Measurements from ENCODE around the gene NEK8.

The NEK8 gene

DNA sequence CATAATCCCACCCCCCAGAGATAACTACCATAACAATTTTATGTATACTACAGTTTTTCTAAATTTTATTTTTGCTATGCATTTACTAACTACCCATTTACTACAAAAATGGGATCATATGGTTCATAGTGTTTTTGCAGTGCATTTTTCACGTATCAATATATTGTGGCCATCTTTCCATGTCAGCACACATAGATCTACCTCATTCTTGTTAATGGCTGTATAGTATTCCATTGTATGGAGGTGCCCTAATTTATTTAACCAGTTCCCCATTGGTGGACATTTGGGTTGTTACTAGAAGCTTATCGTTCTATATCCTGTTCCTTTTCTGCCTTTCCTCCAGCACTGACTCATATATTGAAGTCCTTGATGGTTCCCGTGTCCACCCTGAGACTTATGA is 39.6 kb upstream of the NEK8 start:
- TF ChIP-seq CTCF (IDR thresholded peaks at IDR 0.05; ENCODE audit: low read depth, low read length), result no peak
- no peak overlapping the region for H3K4me3 ChIP-seq (replicated peaks in 1 of 2; ENCODE audit: low read depth in 2 of 2, low read length in 2 of 2)
- DNase-seq (ENCODE audit: low read depth in 2 of 2), result no peak

- no peak for TF ChIP-seq CTCF (IDR thresholded peaks at IDR 0.05; ENCODE audit: low read depth, low read length)
- no peak overlapping the region for H3K4me3 ChIP-seq (replicated peaks in 1 of 2; ENCODE audit: low read depth in 2 of 2, low read length in 2 of 2)
- DNase-seq (ENCODE audit: low read depth in 2 of 2), result no peak
Measured at GRCh38 chr17:28693869-28694268, 34.7 kb upstream of the NEK8 start.

DNA sequence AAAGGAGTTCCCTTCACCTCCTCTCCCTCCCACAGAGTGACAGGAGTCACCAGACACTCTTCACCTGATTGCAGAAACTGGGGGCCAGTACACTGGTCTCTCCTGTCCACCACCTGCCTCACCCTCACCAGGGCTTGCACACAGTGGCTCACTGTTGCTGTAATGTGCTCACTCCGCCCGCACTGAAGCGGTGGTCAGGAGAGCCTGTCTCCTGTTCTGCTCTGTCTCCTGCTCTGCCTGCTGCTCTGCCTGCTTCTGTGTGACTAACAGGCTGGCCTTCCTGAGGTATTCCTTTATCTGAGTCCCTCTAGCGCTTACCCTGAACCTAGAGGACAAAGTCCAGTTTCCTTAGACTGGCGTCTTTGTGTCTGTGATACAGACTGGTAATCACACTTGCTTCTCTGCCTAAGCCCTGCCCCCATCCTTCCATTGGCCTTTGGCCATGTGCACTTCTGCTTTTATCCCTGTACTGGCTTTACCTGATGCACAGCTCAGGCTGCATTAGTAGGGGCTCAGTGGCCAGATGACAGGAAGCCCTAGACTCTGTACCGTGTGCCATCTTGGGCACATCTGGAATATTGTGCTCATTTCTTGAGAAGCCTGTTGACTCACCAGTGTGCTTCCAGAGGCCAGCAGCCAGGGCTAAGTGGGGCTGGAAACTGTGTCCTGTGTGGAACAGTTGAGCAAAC is 30.2 kb upstream of the NEK8 start:
- no peak for TF ChIP-seq CTCF (IDR thresholded peaks at IDR 0.05; ENCODE audit: low read depth, low read length)
- no peak overlapping the region for H3K4me3 ChIP-seq (replicated peaks in 1 of 2; ENCODE audit: low read depth in 2 of 2, low read length in 2 of 2)
- no peak for DNase-seq (ENCODE audit: low read depth in 2 of 2)

DNA sequence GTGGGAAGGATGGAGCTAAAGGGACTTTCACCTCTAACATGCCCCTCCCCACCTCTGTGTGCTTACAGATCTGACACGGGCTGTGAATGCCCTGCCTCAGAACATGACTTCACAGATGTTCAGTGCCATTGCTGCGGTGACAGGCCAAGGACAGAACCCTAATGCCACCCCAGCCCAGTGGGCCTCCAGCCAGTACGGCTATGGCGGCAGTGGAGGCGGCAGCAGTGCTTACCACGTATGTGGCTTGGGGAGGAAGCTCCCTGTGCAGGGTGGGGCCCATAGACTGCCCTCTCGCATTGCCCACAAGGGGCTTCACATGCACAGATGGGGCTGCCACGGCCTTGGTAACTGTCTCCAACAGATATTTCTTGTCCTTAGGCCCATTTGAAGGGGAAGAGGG is 28.3 kb upstream of the NEK8 start:
- DNase-seq (ENCODE audit: low read depth in 2 of 2), result no peak
- TF ChIP-seq CTCF (IDR thresholded peaks at IDR 0.05; ENCODE audit: low read depth, low read length), result no peak
- H3K4me3 ChIP-seq (replicated peaks in 1 of 2; ENCODE audit: low read depth in 2 of 2, low read length in 2 of 2), result no peak overlapping the region

DNA sequence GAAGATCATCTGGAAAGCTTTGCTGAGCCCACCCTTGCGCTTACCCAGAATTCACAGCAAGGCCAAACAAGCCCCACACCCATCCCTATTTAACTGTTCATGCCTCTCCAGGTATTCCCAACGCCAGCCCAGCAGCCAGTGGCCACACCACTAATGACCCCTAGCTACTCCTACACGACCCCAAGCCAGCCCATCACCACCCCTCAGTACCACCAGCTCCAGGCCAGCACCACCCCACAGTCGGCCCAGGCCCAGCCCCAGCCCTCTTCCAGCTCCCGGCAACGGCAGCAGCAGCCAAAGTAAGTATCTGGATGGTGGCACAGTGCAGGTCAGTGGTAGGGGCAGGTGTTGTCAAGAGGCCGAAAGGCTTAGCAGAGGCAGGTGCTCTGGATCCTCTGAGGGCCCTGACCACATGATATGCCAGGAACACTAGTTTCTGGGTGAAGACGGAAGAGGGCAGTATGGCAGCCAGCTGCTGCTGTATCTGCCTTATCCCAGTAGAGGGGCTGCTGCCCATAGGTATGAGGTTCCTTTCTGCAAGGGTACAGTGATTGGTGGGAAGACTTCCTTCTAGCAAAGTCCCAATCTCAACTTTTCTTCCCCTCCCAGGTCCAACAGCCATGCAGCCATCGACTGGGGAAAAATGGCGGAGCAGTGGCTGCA is 27.6 kb upstream of the NEK8 start:
- no peak for DNase-seq (ENCODE audit: low read depth in 2 of 2)
- no peak for TF ChIP-seq CTCF (IDR thresholded peaks at IDR 0.05; ENCODE audit: low read depth, low read length)
- no peak overlapping the region for H3K4me3 ChIP-seq (replicated peaks in 1 of 2; ENCODE audit: low read depth in 2 of 2, low read length in 2 of 2)

DNA sequence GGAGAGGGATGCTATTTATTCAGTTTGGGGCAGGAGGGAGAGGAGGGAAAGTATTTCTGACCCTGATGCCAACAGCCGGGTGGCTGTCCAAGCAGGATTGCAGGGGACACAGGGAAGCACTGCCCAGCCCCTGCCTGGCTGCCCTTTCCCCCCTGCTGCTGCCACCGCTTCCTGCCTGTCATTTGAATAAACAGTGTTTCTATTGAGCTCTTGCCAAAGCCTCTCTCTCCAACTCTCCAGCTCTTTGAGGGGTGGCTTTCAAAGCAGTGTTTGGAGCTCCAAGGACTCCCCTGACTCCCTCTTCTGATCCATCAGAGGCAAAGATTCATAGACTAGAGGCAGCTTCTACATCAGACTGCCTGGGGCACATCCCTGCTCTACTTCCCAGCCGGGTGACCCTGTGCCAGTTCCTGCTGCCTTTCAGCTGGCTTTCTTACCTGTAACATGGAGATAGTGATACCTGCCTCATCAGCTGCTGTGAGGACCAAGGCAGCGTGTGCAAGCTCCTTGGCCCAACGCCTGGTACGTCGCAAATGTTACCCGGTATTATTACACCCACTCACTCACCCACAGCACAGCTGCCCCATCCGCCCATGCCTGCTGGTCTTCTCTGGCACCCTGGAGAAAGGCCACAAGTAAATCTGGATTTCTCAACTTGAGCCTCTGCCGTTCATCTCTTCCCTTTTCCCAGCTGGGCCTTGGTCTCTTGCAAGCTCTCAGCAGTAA is 26.4 kb upstream of the NEK8 start:
- TF ChIP-seq CTCF (IDR thresholded peaks at IDR 0.05; ENCODE audit: low read depth, low read length), result no peak
- no peak for DNase-seq (ENCODE audit: low read depth in 2 of 2)

More for the DNA sequence above, 26.4 kb upstream of the NEK8 start:
- H3K4me3 ChIP-seq (replicated peaks in 1 of 2; ENCODE audit: low read depth in 2 of 2, low read length in 2 of 2), result no peak overlapping the region

Measured in cardiac fibroblast (primary cell).